CD4-positive, alpha-beta T cell treated with Interleukin-6 at 100 ng/mL for 8 hours (primary cell): ENCODE measurements around the gene NOX4.
"Not testable (repeated sequence)": the region's sequence is repeated elsewhere in the genome, so short reads cannot be mapped to it uniquely, and the experiment has no call there.

Experiments used
- DNase-seq: peaks from one replicate; pipeline ENCODE4 v3.0.0-alpha.2; 2020; ENCODE audit warnings: mixed read lengths, low spot score

The NOX4 gene

DNA sequence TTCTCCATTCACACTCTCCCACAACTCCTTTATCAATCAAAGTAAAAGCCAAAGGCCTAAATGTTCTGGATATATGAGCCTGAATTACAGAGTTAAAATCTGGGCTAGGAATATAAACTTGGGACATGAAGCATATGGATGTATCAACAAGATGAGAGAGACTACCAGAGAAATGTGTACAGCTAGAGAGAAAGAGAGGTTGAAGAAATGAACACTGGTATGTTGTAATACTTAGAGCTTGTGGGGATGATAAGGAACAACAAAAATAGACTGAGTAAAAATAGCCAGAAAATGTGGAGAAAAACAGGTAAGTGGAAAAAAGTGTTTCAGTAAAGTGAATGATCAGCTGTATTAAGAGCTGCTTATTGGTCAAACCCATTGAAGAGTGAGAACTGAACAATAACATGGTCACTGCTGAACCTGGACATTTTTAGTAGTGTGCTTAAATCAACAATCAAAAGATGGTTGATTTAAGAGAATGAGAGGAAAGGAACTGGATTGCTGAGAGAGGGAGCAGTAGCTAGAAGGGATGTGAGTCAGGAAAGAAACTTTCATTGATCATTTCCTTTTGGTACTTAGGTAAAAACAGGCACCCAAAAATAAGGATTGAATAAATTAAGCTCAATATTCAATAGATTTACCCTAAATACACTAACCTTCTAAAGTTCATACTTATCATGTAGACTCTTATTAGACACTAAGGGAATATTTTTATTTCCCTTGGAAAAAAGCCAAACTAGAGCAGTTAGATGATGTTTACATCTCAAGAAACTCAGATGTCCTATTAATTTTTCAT is 111.0 kb downstream of the NOX4 start:
- DNase-seq: not testable (repeated sequence)

DNA sequence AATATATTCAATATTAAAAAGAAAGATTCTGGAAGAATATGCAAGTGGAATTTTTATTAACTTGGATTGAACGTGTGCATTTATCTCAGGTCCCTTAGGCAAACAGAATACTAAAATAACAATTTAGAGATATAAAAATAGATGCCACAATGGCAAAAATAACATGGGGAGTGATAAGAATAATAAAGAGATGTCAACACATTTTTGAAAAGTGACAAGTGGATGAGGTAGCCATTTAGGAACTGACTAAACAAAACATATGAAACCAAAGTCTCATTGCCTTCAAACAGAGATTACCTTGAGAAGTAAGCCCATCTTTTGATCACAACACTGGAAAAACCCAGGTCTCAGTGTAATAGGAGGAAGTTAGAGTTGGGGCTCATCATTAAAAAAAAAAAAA is 112.2 kb downstream of the NOX4 start:
- DNase-seq: not testable (repeated sequence)

GRCh38 chr11:89369356-89369755 is 121.8 kb downstream of the NOX4 start:
- DNase-seq: not testable (repeated sequence)

GRCh38 chr11:89364856-89365255 is 126.3 kb downstream of the NOX4 start:
- DNase-seq: not testable (repeated sequence)

DNA sequence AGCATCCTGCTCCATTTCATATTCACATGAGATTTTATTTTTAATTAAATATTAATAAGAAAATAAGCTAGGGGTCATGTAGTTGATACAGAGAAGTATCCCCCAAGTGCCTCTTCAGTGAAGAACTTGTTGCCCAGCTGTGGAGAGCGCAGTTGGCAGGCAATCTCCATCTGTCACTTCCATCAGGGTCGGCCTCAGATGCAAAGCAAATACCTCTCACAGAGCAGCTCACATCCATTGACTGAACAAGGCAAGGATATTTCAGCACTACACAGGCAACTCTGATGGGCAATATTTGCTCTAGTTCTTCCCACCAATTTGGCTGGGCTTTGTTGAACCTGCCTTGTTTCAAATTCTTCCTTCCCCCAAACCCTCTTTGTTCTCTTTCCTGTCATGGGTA is 129.4 kb downstream of the NOX4 start:
- DNase-seq: no peak

DNA sequence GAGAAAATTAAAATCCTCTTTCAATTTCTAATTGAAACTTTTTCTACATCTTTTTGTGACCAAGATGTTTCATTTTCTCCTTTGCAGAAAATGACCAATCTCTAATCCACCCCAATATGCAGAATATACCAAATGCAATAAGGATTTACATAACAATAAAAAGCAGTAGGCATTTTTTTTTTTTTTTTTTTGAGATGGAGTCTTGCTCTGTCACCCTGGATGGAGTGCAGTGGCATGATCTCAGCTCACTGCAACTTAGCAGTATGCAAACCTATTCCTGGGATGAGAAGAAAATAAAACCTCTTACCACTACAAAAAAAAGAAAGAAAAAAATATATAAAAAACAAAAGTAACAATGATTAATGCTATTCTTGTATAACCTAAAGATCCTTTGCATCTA is 132.0 kb downstream of the NOX4 start:
- not testable (repeated sequence) for DNase-seq

- DNase-seq: no peak
Measured at GRCh38 chr11:89358761-89359160, 132.4 kb downstream of the NOX4 start.

- DNase-seq: no peak
Measured at GRCh38 chr11:89355646-89356045, 135.5 kb downstream of the NOX4 start.

DNA sequence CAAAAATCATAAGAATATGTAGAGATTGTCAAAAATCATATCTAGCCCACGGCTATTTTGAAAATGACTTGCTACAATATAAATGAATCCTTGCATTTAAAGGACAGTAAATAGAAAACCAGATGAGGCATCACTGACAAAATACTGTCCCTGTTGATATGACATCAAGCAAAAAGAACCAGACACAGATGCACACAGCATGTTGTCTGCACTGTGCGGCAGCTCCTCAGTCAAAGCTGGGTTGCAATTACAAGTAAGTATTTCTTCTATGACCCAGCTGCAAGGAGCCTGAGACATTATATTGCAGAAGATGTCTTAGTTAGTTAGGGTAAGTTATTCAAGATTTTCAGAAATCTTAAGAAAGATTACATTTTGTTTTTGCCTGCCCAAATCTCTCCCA is 136.7 kb downstream of the NOX4 start:
- not testable (repeated sequence) for DNase-seq

GRCh38 chr11:89347071-89347470 is 144.1 kb downstream of the NOX4 start:
- DNase-seq: no peak

- no peak for DNase-seq
Measured at GRCh38 chr11:89346601-89347000, 144.6 kb downstream of the NOX4 start.

DNA sequence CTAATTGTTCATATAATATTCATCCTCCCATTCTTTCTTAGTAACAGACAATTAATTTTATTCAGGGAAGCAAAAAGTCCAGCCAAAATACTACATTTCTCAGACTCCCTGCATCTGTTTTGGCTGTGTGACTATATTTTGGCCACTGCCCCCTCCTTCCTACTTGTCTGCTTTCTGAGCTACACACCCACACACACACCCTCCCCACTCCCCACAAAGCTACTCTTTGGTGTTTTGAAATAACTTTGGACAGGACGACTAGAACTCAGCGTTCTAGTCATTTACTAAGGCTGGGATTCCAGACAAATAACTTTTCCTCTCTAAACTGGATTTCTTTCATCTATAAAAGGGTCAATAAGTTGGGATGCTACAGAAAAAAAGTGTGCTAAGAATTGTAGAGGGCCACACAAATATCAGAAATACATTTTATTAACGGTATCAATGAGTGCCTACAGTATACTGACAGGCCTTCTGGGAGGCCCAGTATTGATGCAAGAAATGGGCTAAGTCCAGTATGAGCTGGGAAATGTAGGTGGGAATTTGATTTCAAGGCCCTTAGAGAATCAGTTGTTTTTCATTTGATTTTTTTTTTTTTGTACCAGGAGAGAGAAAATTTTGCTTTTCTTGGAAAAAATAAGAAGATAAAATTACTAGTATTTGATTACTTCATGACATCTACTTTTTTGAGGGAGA is 148.1 kb downstream of the NOX4 start:
- not testable (repeated sequence) for DNase-seq

- DNase-seq: not testable (repeated sequence)
Measured at GRCh38 chr11:89340450-89340849, 150.7 kb downstream of the NOX4 start.

DNA sequence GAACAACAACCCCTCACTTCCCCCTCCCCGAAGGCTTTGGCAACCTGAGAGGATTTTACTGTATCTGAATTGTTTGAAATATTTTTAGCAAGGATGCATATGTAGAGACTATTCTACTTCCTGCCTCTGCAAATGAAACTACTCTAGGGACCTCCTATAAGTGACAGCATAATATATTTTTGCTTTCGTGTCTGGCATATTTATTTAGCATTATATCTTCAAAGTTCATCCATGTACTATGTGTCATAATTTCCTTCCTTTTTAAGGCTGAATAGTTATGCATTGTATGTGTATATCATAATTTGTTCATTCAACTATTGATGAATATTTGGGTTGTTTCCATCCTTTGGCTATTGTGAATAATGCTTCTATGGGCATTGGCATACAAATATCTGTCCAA is 153.1 kb downstream of the NOX4 start:
- DNase-seq: not testable (repeated sequence)

- not testable (repeated sequence) for DNase-seq
Measured at GRCh38 chr11:89337100-89337650, 154.0 kb downstream of the NOX4 start.

- DNase-seq: not testable (repeated sequence)
Measured at GRCh38 chr11:89333704-89334103, 157.5 kb downstream of the NOX4 start.

DNA sequence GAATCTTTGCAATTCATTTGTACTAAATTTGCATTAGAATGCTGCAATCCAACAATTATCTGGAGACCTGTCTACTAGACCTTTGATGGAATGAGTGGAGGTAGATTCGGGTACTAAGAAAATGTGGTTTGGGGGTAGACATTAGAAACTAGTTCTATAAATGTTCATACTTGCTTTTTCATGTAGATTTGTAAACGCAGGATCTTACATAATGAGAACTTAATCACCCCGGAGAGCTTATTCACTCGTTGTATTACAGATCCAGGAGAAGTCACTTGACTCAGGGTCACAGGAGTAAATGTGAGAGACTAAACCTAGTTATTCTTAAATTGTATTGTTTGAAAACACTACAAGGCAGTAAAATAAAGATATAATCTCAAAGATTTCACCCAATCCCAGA is 159.2 kb downstream of the NOX4 start:
- DNase-seq: not testable (repeated sequence)

DNA sequence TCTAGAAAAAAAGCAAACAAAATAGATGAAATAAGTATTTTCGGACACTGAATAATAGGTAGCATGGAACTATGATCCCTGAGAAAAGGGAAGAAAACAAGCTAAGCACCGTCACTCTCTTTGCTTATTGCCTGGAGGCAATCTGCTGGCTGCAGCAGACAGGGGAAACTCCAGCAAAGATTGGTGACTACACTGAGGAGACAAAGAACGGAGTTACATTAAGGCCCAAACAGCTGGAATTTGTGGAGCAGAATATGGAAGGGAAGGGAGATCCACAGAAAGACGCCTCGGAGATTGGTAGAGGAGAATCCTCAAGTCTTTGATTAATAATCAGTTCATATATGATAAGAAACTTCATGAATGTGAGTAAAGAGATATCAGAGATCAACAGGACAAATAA is 163.3 kb downstream of the NOX4 start:
- DNase-seq: no peak

GRCh38 chr11:89321401-89321800 is 169.8 kb downstream of the NOX4 start:
- no peak for DNase-seq

DNA sequence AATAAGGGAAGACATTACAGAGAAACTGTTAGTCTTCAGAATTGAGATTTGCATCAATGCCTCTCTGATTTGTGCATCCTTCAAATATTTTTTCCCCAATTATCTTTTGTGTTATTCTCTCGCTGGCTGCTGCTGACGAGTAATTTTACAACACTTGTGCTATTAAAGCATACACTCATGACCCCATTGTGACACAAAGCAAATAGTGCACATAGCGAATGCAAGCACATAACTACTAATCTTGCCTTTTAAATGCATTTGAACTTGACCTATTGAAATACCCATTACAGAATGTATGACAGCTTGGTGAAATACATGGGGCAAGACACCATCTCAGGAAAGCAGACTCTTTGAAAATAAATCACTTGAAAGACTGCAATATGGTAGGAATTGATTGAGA is 180.6 kb downstream of the NOX4 start:
- DNase-seq: not testable (repeated sequence)

DNA sequence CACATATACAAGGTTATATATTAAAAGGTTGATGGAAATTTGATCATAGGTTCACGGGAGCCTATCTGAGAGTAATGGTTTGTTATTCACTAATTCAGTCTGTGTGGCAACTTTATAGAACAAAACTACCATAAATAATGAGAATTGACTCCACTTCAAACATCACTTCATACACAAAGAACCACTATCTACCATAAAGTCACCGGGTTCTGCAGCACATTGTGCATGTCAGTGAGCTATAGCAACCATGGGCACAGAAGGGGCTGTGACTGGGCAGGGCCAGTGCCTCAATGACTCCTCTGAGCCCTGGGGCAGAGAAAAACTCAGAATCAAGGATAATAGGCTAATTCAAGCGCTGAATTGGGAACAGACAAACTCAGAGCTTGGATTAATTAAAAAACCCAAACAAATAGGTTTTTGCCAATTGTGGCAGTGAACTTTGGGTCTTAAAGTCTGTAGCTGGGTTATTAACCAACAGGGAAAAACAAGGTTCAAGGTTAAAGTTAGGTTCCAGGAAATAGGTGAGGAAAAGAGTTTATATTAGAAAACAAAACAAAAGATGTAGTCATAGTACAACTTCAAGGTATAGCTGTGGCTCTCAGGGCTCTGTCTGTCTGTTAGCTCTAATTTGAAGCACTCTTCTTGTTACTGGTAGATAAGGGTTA is 181.7 kb downstream of the NOX4 start:
- not testable (repeated sequence) for DNase-seq

DNA sequence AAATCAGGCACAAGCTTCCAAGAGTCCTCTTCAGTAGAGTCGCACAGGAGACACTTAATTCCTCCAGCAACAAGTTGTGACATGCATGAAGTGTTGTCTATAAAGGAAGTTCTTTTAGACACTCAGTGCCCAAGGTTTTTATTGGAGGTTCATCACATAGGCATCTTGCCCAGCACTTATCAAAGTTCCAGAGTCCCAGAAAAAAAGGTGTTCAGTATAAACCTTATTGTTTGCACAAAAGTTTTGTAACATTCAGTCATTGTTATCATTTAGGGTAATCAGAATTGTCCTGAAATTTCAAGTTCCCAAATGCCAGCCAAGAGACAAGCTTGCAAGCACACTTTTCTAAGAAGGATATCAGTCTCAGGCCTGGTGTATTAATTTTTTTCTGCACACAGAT is 182.9 kb downstream of the NOX4 start:
- not testable (repeated sequence) for DNase-seq

GRCh38 chr11:89303029-89303428 is 188.1 kb downstream of the NOX4 start:
- DNase-seq: not testable (repeated sequence)
